ENCODE data around the gene PLCB1.

PLCB1 gene

DNA sequence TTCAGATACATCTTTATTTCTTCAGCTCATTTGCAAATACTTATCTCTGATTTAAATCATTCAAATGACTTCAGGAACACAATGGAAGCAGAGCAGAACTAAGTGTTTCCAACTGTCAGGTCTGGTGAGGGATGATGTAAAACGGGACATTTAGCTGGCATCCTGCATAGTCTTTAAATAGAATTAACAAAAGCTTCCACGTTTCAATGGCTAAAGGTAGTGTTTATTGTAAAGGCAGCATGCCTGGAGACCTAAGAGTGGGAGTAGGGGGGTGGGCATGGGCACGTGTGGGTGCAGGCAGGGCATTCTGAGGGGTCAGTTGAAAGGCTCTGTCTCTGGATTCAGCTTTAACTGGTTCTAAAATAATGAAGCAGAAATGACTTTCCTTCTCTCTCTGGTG, 174.9 kb downstream of the PLCB1 start:
- no peak for DNase-seq

GRCh38 chr20:8309634-8310033, 177.6 kb downstream of the PLCB1 start:
- DNase-seq: no peak

GRCh38 chr20:8310618-8311017, 178.6 kb downstream of the PLCB1 start:
- DNase-seq: no peak

GRCh38 chr20:8313073-8313472, 181.0 kb downstream of the PLCB1 start:
- no peak for DNase-seq

GRCh38 chr20:8315639-8316573, 183.8 kb downstream of the PLCB1 start:
- DNase-seq: no peak

DNA sequence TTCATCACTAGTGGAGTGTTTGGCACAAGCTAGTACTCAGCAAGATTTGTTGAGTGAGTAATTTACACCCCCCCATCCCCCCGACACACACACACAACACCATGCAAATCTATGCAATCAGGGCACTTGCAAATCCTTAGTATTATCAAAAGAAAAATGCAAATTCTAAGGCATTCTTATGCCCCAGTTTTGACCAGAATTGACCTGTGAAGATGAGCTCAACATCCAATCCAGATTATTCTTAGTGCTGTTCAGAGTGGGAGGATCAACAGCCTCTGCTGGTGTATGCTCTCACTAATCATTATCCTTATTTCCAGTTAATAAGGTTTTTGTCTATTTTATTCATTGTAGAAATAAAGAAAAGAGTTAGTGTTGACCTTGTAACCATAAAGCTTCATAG, 185.4 kb downstream of the PLCB1 start:
- no peak for DNase-seq

DNA sequence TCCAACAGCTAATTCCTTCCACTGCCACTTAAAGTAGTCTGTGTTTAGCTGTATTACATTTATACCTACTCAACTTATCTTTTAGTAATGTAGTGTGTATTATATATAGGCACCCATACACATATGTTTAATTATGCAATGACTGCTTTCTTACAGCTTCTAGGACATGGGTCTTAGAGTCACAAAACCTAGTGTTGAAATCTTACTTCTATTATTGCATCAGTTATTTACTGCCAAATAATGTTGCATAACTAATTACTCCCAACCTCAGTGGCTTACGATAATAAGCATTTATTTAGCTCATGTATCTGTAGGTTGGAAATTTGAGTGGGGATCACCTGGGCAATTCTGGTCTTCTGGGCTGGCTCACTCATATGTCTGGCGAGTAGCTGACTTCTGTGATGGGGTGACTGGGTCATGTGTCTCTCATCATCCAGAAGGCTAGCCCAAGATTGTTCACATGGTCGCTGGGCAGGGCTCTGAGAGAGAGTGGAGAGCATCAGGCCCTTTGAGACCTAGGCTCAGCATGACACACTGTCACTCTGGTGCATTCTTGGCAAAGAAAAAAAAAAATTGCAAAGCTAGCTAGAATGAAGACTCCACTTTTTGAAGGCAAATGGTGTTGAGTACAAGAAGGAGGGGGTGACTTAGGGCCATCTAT, 187.0 kb downstream of the PLCB1 start:
- DNase-seq: no peak

DNA sequence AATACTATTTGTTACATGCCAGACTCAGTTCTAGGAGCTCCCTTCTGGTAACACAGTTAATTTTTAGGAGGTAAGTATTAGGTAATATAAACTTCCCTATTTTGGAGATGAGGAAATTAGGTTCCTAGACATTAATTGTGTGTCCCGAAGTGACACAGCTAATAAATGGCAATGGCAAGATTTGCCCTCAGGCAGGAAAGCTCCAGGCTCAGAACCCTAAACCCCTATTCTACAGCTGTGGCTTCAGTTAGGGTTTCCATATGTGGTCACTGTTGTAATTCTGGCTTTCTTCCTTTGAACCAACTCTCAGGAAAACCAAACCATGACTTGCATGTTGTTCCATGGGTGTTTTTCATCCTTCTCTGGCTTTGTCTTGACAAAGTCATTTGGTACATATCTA, 188.2 kb downstream of the PLCB1 start:
- no peak for DNase-seq

DNA sequence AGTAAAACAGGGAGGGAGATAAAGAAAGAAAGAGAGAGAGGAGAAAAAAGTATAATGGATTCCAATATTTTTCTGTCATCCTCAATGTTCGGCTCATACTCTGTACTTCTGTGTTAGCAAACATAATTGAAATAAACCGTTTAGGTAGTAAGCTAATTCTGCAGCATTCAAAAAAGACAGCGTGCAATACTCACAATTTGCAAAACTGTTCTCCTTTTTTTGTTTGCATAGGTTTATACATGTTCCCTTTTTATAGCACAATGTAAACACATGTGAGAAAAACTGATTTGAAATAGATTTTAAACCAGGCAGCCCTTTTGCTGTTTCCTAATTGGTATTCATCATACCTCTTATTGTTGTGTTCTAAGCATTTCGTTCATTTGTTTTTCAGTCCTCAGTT, 188.9 kb downstream of the PLCB1 start:
- no peak for DNase-seq

DNA sequence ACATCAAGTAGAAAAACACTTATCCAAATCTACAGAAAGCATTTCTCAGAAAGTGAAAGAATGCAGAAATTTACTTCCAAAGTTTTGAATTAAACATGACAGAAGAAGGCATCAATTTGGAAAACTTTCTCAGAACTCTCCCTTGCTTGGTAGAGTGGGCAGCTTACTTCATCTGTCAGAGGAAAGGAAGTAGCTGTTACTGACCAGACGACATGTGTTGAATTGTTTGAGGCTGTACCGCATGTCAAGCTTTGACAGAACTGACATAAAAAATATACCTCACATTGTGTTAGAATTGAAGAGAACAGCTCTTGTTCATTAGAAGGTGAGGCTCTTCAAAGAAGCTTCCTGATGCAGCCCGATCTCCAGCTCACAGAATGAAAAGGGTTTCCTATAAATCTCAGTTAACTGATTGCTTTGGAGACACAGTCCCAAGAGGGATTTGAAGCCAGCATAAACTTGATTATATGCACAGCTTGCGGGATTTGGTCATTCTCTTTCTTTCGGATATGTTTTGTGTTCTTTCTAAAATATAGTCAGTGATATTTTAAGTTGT, 190.7 kb downstream of the PLCB1 start:
- DNase-seq: no peak

DNA sequence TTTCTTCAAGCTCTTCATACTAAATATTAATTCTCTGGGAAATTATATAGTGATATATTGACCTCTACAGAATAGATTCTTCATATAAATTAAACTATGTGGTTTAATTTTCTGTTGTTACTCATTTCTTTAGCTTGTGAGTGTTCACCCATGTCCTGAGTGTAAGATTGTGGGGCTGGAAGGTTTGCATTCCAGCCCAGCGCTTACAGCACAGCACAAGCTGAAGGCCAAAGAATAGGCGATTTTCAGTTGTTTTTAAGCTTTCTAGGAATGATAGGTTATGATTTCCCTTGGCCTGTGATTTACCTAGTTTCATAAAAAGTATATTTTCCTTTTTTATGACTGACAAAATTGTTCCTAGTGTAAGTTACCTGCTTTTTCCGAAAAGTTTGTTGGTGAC, 194.1 kb downstream of the PLCB1 start:
- no peak for DNase-seq

DNA sequence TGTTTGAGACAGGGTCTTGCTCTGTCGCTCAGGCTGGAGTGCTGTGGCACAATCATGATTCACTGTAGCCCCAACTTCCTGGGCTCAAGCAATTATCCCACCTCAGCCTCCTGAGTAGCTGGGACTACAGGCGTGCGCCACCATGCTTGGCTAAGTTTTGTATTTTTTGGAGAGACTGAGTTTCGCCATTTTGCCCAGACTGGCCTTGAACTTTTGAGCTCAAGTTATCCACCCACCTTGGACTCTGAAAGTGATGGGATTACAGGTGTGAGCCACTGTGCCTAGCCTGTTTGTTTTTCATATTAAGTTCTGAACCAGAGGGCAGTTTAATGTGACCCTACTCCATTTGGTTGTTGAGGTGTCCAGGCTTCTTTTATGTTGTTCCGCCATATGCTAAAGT, 194.8 kb downstream of the PLCB1 start:
- DNase-seq: no peak

DNA sequence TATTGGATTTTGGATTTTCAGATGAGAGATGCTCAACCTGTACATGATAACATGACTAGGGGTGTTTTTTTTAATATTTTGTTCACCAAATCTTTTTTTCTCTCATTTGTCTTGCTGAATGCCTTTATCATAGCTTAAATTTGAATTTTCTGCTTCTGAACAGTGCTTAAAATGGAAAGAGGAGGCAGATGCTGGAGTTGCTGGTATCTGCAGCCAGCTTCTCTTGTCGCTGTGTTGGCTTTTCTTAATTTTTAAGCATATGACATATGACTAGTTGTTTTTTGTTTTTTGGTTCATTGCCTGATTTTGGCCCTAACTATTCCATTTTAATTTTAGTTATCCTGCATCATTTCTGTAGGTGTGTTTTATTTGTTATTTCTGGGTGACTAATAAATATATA, 196.1 kb downstream of the PLCB1 start:
- no peak for DNase-seq

DNA sequence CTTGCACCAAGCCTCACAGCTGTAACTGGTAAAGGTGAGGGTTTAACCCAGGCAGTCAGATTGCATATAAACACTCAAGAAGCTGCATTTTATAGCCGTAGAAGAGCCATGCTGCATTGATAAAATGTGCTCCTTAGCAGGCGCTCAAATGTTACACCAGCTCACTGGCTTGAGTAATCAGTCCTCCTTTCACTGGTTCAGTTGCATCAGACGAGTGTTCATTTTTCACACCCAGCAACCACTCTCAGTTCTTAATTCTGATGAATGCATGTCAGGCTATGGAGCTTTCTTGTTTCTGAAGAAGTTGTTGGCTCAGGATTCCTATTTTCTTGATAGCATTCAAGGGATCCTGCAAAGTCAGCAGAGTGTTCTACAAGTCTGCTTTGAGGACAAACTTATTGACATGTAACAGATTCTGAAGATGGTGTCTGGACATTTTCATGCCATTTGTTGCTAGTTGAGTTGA, 198.3 kb downstream of the PLCB1 start:
- DNase-seq: no peak

GRCh38 chr20:8330785-8331695, 199.0 kb downstream of the PLCB1 start:
- peak; percentile 8 for DNase-seq

DNA sequence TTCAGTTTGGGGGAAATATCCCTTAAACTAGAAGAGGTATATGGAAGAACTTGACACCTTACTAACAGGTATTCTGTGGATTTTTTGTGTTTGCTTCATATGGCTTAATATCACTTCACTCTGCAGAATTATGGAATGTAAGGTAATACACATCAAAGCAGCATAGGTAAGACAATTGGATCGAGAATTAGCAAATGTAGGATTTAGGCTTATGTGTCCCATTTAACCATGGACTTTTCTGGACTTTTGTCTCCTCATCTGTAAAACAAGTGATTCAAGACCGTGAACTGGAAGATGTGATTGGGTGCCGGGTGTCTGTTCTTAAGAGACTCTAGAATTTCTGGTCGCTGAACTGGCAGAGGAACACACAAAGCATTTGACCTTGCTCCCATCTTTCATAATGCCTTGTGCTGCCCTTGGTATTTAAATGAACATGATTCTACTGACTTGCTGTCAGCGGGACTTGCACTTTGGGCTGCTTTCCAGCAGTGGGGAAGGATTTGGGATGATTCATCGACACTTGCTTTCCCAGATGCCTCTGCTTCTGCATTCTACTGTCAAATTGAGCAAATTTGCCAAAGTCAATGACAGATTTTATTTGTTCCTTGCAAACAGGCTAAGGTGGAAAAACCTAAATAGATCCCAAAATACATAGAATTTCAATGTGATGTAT, 199.8 kb downstream of the PLCB1 start:
- DNase-seq: no peak

GRCh38 chr20:8334641-8335040, 202.6 kb downstream of the PLCB1 start:
- DNase-seq: no peak

- DNase-seq: no peak
Measured at GRCh38 chr20:8335059-8335458, 203.0 kb downstream of the PLCB1 start.

- DNase-seq: no peak
Measured at GRCh38 chr20:8335495-8336195, 203.6 kb downstream of the PLCB1 start.

DNA sequence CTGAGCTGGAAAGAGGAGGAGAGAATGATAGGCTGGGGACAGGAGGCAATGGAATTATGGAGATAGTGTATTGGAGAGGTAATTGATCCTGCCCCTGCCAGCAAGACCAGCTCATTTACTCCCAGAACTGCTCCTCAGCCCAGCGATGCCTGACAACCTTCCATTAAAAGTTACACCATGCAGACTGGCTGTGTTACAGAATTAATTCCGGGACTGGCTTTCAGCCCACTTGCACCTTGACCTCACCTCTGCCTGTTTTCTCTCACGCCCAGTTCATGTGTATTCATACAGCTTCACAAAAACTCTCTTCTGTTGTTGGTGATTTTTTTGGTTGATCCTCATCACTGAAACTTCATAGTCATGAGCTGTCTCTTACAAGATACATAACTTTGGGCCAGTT, 207.3 kb downstream of the PLCB1 start:
- DNase-seq: no peak

DNA sequence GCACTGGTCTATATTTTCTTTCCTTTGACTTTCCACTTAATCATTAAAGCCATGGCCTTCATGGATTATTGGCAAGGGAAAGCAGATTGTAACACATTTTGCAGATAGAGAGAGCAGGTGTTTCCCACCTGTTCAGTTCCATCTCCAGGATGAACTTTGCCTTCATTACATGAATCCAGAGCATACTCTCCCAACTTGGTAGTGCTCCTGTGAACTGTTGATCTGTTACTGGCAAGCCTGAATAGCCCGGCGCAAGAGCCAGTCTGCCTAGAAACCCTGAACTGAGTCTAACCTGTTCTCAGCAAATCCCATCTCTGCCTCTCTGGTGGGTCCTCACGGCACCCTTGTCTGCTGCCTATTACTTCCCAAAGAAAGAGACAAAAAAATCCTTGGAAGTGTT, 210.3 kb downstream of the PLCB1 start:
- DNase-seq: no peak

GRCh38 chr20:8344106-8344505, 212.0 kb downstream of the PLCB1 start:
- DNase-seq: no peak

Measured in DMS79 (cell line).